Omental fat pad (tissue), 4 donors: ENCODE data around the gene TPI1. TPM values are rescaled to one million over a fixed set of nuclear protein-coding genes. Genes with fewer than 3 reads are reported as not detected.
A peak's percentile ranks its signal among the peaks of the same experiment; 100 is the strongest.
"Not testable (repeated sequence)": the region's sequence is repeated elsewhere in the genome, so short reads cannot be mapped to it uniquely, and the experiment has no call there.

ENCODE experiments used
- ATAC-seq: fragments of 150-250 bp; one replicate; pipeline ENCODE4 v1.9.1; 2016; ENCODE audit warnings: mild to moderate bottlenecking, moderate library complexity; ENCODE audit not compliant: low FRiP score
- DNase-seq: peaks from one replicate; pipeline ENCODE4 v3.0.0-alpha.2; 2019; ENCODE audit warnings: low spot score
- total RNA-seq, 4 donors: library from RNA; depleted of rRNA; stranded (reverse); fragments of >200 nt; gene quantifications; one replicate each; pipeline ENCODE4 v1.1.0, GENCODE V29; 2016
- TF ChIP-seq, protein P1 (sequence below), 3 donors: fragments of 450-650 bp; IDR thresholded peaks; one replicate each; pipeline ENCODE4 v1.5.1; 2016 to 2017; ENCODE audit warnings: antibody characterized with exemption in 3 of 3, mild to moderate bottlenecking in 3 of 3, moderate library complexity in 2 of 3

Gene TPI1
- total RNA-seq, 4 donors from 2014 or later: 254 to 446 (median 375) TPM

DNA sequence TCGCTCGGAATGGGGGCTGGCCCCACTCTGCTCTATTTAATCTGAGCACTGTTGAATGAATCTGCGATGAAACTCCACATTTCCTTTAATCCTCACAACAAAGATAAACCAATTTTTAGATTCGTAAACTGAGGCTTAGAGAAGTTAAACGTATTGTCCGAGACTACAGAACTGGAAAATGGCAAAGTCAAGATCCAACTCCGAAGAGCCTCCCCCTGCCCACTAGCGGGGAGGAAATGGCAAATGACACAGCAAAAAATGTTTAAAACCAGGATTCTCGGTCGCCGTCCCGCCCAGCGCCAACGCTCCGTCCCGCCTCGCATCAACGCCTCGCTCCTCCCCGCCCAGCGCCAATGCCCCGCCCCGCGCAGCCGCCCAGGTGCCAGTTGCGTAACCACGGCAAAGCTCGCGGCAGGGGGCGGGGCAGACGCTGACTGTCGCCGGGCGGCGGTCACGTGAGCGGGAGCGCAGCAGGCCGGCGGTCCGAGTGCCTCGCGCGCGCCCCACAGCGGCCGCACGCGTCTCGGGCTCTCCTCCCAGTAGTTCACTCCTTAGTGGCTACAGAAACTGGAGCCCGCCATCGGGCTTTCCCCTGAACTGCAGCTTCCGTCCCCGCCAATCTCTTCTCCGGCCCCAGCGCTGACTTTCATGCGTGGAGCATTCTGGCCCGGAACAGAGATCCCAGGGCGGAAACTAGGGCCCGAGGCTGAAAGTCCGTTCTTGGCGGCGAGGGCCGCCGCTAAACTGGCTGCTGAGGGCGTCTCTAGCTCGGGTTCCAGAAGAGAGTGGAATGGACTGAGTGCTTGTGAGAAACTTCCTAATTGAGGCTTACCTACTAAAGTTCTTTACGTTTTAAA is 23.7 kb downstream of the TPI1 start:
- TF ChIP-seq, protein P1, sequence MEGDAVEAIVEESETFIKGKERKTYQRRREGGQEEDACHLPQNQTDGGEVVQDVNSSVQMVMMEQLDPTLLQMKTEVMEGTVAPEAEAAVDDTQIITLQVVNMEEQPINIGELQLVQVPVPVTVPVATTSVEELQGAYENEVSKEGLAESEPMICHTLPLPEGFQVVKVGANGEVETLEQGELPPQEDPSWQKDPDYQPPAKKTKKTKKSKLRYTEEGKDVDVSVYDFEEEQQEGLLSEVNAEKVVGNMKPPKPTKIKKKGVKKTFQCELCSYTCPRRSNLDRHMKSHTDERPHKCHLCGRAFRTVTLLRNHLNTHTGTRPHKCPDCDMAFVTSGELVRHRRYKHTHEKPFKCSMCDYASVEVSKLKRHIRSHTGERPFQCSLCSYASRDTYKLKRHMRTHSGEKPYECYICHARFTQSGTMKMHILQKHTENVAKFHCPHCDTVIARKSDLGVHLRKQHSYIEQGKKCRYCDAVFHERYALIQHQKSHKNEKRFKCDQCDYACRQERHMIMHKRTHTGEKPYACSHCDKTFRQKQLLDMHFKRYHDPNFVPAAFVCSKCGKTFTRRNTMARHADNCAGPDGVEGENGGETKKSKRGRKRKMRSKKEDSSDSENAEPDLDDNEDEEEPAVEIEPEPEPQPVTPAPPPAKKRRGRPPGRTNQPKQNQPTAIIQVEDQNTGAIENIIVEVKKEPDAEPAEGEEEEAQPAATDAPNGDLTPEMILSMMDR (IDR thresholded peaks at IDR 0.05): peak in 1 of 3 donors; percentile 82
- ATAC-seq: peak; percentile 98
- DNase-seq: peak; percentile 88

DNA sequence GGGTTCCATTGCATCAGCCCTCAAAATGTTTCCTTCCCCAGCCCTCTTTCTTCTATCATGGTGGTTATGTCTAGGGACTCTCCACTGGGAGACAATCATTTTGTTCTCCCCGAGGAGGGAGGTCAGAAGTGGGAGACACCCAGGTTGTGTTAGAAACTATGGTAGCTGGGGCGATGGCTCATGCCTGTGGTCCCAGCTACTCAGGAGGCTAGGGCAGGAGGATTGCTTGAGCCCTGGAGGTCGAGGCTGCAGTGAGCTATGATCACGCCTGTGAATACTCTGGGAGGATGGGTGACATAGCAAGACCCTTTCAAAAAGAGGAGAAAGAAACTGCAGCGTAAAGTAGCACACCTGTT is 24.3 kb downstream of the TPI1 start:
- DNase-seq (no peak), ATAC-seq (peak; percentile 3)

DNA sequence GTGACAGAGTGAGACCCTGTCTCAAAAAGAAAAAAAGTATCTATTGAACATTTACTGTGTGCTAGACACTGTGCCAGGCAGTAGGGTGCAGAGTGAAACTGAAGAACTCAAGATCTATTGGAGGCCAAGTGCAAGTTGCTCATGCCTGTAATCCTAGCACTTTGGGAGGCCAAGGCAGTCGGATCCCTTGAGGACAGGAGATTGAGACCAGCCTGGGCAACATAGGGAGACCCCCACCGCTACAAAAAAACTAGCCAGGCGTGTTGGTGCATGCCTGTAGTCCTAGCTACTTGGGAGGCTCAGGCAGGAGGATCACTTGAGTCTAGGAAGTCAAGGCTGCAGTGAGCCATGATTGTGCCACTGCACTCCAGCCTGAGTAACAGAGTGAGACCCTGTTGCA is 25.4 kb downstream of the TPI1 start:
- not testable (repeated sequence) for DNase-seq, ATAC-seq

More for the DNA sequence above, 24.3 kb downstream of the TPI1 start:
- TF ChIP-seq, protein P1 (IDR thresholded peaks at IDR 0.05): no peak

DNA sequence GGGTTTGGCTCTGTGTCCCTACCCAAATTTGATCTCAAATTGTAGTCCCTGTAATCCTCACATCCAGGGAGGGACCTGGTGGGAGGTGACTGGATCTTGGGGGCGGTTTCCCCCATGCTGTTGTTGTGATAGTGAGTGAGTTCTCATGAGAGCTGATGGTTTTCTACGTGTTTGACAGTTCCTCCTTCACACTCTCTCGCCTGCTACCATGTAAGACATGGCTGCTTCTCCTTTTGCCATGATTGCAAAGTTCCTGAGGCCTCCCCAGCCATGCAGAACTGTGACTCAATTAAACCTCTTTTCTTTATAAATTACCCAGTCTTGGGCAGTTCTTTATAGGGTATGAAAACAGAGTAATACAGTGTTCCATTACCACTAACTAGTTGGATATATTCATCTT is 27.0 kb downstream of the TPI1 start:
- DNase-seq: no peak
- TF ChIP-seq, protein P1 (IDR thresholded peaks at IDR 0.05): no peak

DNA sequence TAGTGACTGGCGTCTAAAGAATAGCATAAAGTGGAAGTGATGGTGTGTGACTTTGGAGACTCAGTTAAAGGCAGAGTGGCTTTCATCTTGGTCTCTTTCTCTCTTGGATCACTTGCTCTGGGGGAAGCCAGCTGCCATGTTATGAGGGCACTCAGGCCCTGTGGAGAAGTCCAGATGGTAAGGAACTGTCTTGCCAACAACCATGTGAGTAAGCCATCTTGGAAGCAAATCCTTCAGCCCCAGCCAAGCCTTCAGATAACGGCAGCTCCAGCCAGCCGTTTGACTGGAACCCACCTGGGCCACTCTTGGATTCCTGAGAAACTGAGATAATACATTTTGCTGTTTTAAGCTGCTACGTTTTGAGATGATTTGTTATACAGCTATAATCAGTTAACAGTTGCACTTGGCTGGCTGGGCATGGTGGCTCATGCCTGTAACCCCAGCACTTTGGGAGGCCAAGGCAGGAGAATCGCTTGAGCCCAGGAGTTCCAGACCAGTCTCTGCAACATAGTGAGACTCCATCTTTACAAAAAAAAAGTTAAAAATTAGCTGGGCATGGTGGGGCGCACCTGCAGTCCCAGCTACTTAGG is 29.6 kb downstream of the TPI1 start:
- ATAC-seq: no peak
- TF ChIP-seq, protein P1 (IDR thresholded peaks at IDR 0.05): no peak
- DNase-seq: no peak

More for the DNA sequence above, 27.0 kb downstream of the TPI1 start:
- ATAC-seq: no peak

DNA sequence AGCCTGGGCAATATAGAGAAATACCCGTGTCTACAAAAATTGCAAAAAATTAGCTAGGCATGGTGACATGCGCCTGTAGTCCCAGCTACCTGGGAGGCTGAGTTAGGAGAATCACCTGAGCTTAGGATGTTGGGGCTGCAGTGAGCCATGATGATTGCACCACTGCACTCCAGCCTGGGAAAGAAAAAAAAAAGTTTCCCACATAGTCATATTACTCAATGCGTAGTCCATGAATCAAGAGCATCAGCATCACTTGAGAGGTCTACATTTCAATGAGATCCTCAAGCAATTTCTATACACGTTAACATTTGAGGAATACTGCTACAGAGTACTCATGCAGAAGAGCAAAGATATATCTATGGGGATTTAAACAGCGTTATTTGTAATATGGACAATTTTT is 32.1 kb downstream of the TPI1 start:
- TF ChIP-seq, protein P1 (IDR thresholded peaks at IDR 0.05): no peak
- ATAC-seq (no peak), DNase-seq (no peak)

DNA sequence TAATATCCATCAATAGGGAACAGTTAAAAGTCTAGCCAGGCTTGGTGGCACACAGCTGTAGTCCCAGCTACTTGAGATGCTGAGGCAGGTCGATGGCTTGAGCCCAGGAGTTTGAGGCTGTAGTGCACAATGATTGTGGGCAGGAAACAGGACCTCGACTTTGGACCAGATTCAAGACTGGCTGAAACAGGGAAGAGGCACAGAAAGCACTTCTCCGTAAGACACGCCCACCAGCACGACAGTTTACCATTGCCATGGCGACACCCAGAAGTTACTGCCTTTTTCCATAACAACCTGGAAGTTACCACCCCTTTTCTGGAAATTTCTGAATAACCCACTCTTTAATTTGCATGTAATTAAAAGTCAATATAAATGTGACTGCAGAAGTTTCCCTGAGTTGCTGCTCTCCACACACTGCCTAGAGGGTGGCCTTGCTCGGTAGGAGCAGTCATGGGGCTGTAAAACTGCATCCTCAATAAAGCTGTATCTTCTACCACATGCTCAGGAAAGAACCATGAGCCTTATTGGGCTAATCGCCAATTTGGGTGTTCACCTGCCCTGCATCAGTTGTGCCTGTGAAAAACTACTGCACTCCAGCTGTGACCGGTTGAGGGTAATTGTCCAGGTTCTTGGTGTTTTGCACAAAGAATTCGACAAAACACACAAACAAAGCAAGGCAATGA is 32.6 kb downstream of the TPI1 start:
- ATAC-seq: no peak
- TF ChIP-seq, protein P1 (IDR thresholded peaks at IDR 0.05): no peak
- DNase-seq: no peak
